Measurements from ENCODE around the gene ADCY4. TPM values are rescaled to one million over a fixed set of nuclear protein-coding genes. Genes with fewer than 3 reads are reported as not detected.

Gene ADCY4
- total RNA-seq, 1 experiment from 2014 or later: 0.86 TPM

- Histone ChIP-seq H3K27ac (ENCODE audit: low read depth, low read length) (no peak overlapping the region), H3K79me2 (ENCODE audit: insufficient read depth, low read length) (no peaks in the 10 kb centered on the region), H3K9me3 (ENCODE audit: control insufficient read depth in 1 of 2, insufficient read depth in 1 of 2, low read depth in 1 of 2, low read length in 2 of 2) (no peaks in the 10 kb centered on the region), H3K4me3 (replicated peaks in 1 of 2; ENCODE audit: low read depth in 1 of 2, low read length in 2 of 2) (no peak overlapping the region), H3K4me1 (ENCODE audit: control insufficient read depth in 1 of 2, insufficient read depth in 2 of 2, low read length in 2 of 2) (peaks cover 4 to 12% of the 10 kb centered on the region in 2 experiments), H3K9ac (ENCODE audit: low read length) (no peak overlapping the region), H3K27me3 (ENCODE audit: insufficient read depth, low read length) (no peaks in the 10 kb centered on the region), H4K20me1 (ENCODE audit: insufficient read depth) (no peaks in the 10 kb centered on the region), H3K9me2 (ENCODE audit: insufficient read depth) (no peaks in the 10 kb centered on the region), H2AFZ (ENCODE audit: low read depth, low read length, poor library complexity, severe bottlenecking) (no peak overlapping the region), H3K4me2 (ENCODE audit: low read length) (no peak overlapping the region), H3K36me3 (ENCODE audit: control insufficient read depth in 1 of 2, insufficient read depth in 2 of 2, low read length in 2 of 2) (no peaks in the 10 kb centered on the region)
- DNase-seq (ENCODE audit: low read depth, low spot score): no peak
- no TSS peak for BruUV-seq (replicated peaks)
- ChIA-PET CTCF (interaction anchor here (3.8 to 6.3 kb wide), 2 partner anchors 100 to 105 kb away, joined by 82 to 162 read pairs; partner anchors contain the start of genes CBLN3 and KHNYN), RAD21 (ENCODE audit: low non-redundant PET in 1 of 2, low total read pairs in 2 of 2, uncharacterized antibody in 2 of 2, unreplicated experiment in 2 of 2) (interaction anchor here in 1 of 2 experiments (1.7 kb wide), 1 partner anchor 100 kb away, joined by 6 read pairs; no protein-coding TSS in a partner anchor), POLR2A (interaction anchor here (1.3 to 4.2 kb wide), 2 partner anchors 100 to 106 kb away, joined by 5 to 38 read pairs; partner anchors contain the start of genes CBLN3 and KHNYN)
- TF ChIP-seq CEBPB (IDR thresholded peaks at IDR 0.05; ENCODE audit: low read depth) (no peak), ATF3 (IDR thresholded peaks at IDR 0.05) (no peak), SP1 (IDR thresholded peaks at IDR 0.05; ENCODE audit: low read depth) (no peak), ZNF274 (IDR thresholded peaks at IDR 0.05; ENCODE audit: low read depth, low read length) (no peak), ZFX (IDR thresholded peaks at IDR 0.05) (no peak), ELF1 (IDR thresholded peaks at IDR 0.05; ENCODE audit: borderline replicate concordance, low read depth) (no peak), YY1 (IDR thresholded peaks at IDR 0.05; ENCODE audit: extremely low read depth, insufficient replicate concordance, low read depth, low read length) (no peak), FOSL1 (IDR thresholded peaks at IDR 0.05; ENCODE audit: low read depth) (no peak), RAD21 (IDR thresholded peaks at IDR 0.05; ENCODE audit: low read depth) (no peak), CBX3 (IDR thresholded peaks at IDR 0.05; ENCODE audit: low read depth) (no peak), POLR2A (IDR thresholded peaks at IDR 0.05; ENCODE audit: borderline replicate concordance, extremely low read depth, insufficient read depth, insufficient read length) (no peak), REST (IDR thresholded peaks at IDR 0.05; ENCODE audit: low read depth) (no peak), TCF7L2 (IDR thresholded peaks at IDR 0.05; ENCODE audit: borderline replicate concordance, extremely low read depth, insufficient read depth, insufficient read length) (no peak), MAX (IDR thresholded peaks at IDR 0.05) (no peak), EZH2 (IDR thresholded peaks at IDR 0.05) (no peak), CTCF (IDR thresholded peaks at IDR 0.05 in 2 of 3, conservative IDR thresholded peaks at IDR 0.05 in 1 of 3; ENCODE audit: borderline replicate concordance in 1 of 3, insufficient read depth in 1 of 3, low read depth in 2 of 3, low read length in 2 of 3) (no peak), SRF (IDR thresholded peaks at IDR 0.05; ENCODE audit: low read depth) (no peak), JUND (IDR thresholded peaks at IDR 0.05) (no peak), ZBTB33 (IDR thresholded peaks at IDR 0.05; ENCODE audit: extremely low read depth, insufficient replicate concordance, low read length) (no peak), EGR1 (IDR thresholded peaks at IDR 0.05; ENCODE audit: low read depth) (no peak)
- intact Hi-C loops (cut with micrococcal nuclease): no loop called here
- no peak for ATAC-seq
Measured at GRCh38 chr14:24330973-24331674, 3.7 kb downstream of the ADCY4 start.
